ENCODE measurements around the gene PLIN4.

The PLIN4 gene

GRCh38 chr19:4455719-4456475 lies 62.4 kb downstream of the PLIN4 start:
- DNase-seq (ENCODE audit: low spot score) = peak; percentile 72

GRCh38 chr19:4454747-4455718 lies 63.3 kb downstream of the PLIN4 start:
- peak; percentile 48 for DNase-seq (ENCODE audit: low spot score)

GRCh38 chr19:4453232-4454179 lies 64.8 kb downstream of the PLIN4 start:
- no peak for DNase-seq (ENCODE audit: low spot score)

GRCh38 chr19:4452230-4452990 lies 65.9 kb downstream of the PLIN4 start:
- DNase-seq (ENCODE audit: low spot score) = no peak
